Measurements from ENCODE around the gene RBM27. TPM values are rescaled to one million over a fixed set of nuclear protein-coding genes. Genes with fewer than 3 reads are reported as not detected.

The RBM27 gene
- total RNA-seq, 2 experiments from 2014 or later: 19.0 to 26.5 TPM

- Mint-ChIP-seq H3K27me3 (no peaks in the 10 kb centered on the region), H3K9me3 (ENCODE audit: low read depth) (no peaks in the 10 kb centered on the region), H3K36me3 (peaks cover 25% of the 10 kb centered on the region), H3K27ac (no peak overlapping the region), H3K4me3 (no peak overlapping the region), H3K4me1 (peaks cover 15% of the 10 kb centered on the region)
- no peak for ATAC-seq
- CTCF ChIA-PET: interaction anchor here (0.6 kb wide), 1 partner anchor 10 kb away, joined by 3 read pairs; no protein-coding TSS in a partner anchor
- no peak for DNase-seq
Observed at GRCh38 chr5:146249801-146250200, 46.4 kb downstream of the RBM27 start.

Other genes with a start within 250 kb of the RBM27 start
- under 1 TPM; 0.50 to 0.87 TPM for gene PLAC8L1, start 98.0 kb upstream of the RBM27 start, total RNA-seq
- gene LARS1, start 21.0 kb upstream of the RBM27 start, total RNA-seq: 100 to 1,000 TPM; 108 to 147 TPM
- gene POU4F3, start 135.2 kb downstream of the RBM27 start, total RNA-seq: under 1 TPM; 0.09 to 0.20 TPM
- 100 to 1,000 TPM; 103 to 104 TPM for gene TCERG1, start 243.7 kb downstream of the RBM27 start, total RNA-seq